ENCODE data around the gene IFNL2. TPM values are rescaled to one million over a fixed set of nuclear protein-coding genes. Genes with fewer than 3 reads are reported as not detected.

IFNL2 gene
- total RNA-seq, 4 donors from 2014 or later = not detected

GRCh38 chr19:39246951-39247669 is 21.1 kb upstream of the IFNL2 start:
- H3K27me3 ChIP-seq = peaks cover 72% of the 10 kb centered on the region
- H3K36me3 ChIP-seq = no peaks in the 10 kb centered on the region
- no CpG with 5 or more reads among the region's 42 CpGs for WGBS, 2 donors (ENCODE audit: low coverage in 1 of 2)
- no peaks in the 10 kb centered on the region for H3K9me3 ChIP-seq
- peak overlapping the region in 1 of 2 donors; percentile 19 for H3K4me3 ChIP-seq
- TF ChIP-seq CTCF (IDR thresholded peaks at IDR 0.05) = no peak
- TF ChIP-seq POLR2A (IDR thresholded peaks at IDR 0.05) = no peak
- TF ChIP-seq EP300 (IDR thresholded peaks at IDR 0.05) = no peak
- TF ChIP-seq POLR2AphosphoS5 (IDR thresholded peaks at IDR 0.05) = no peak
- peaks cover 0 to 15% (median 6%) of the 10 kb centered on the region in 3 donors for H3K4me1 ChIP-seq
- no peak overlapping the region for H3K27ac ChIP-seq
- ATAC-seq = no peak

GRCh38 chr19:39247701-39248664 is 20.2 kb upstream of the IFNL2 start:
- TF ChIP-seq POLR2AphosphoS5 (IDR thresholded peaks at IDR 0.05) = no peak
- no peak for ATAC-seq
- no peaks in the 10 kb centered on the region for H3K36me3 ChIP-seq
- no peak overlapping the region for H3K27ac ChIP-seq
- H3K27me3 ChIP-seq = peaks cover 71% of the 10 kb centered on the region
- peaks cover 0 to 15% (median 6%) of the 10 kb centered on the region in 3 donors for H3K4me1 ChIP-seq
- no peaks in the 10 kb centered on the region for H3K9me3 ChIP-seq
- peak overlapping the region in 1 of 2 donors; percentile 19 for H3K4me3 ChIP-seq
- 20% methylated on average over 1 of the region's 92 CpGs; no CpG with 5 or more reads in 1 of the 2 donors for WGBS, 2 donors (ENCODE audit: low coverage in 1 of 2)

GRCh38 chr19:39248806-39249205 is 19.4 kb upstream of the IFNL2 start, which contains the start of gene IFNL4:
IFNL4 (minus strand) TSS chr19:39248856.
- Histone ChIP-seq H3K4me3 (peak within 1 kb of the TSS in 1 of 2 donors; percentile 19), H3K27ac (no peak within 1 kb of the TSS), H3K9me3 (no peaks in the 10 kb centered on the region), H3K36me3 (no peaks in the 10 kb centered on the region), H3K4me1 (peaks cover 0 to 15% (median 6%) of the 10 kb centered on the region in 3 donors), H3K27me3 (peaks cover 62% of the 10 kb centered on the region)
- ATAC-seq = no peak
- TF ChIP-seq EP300 (IDR thresholded peaks at IDR 0.05) = no peak
- TF ChIP-seq POLR2AphosphoS5 (IDR thresholded peaks at IDR 0.05) = no peak
- TF ChIP-seq POLR2A (IDR thresholded peaks at IDR 0.05) = no peak
- no peak for TF ChIP-seq CTCF (IDR thresholded peaks at IDR 0.05)
- 44% methylated on average over 7 of the region's 13 CpGs; no CpG with 5 or more reads in 1 of the 2 donors for WGBS, 2 donors (ENCODE audit: low coverage in 1 of 2)

GRCh38 chr19:39251081-39251480 is 17.1 kb upstream of the IFNL2 start:
- H3K27me3 ChIP-seq = peaks cover 66% of the 10 kb centered on the region
- TF ChIP-seq POLR2AphosphoS5 (IDR thresholded peaks at IDR 0.05) (no peak), POLR2A (IDR thresholded peaks at IDR 0.05) (no peak), EP300 (IDR thresholded peaks at IDR 0.05) (no peak), CTCF (IDR thresholded peaks at IDR 0.05) (no peak)
- no peak overlapping the region for H3K4me3 ChIP-seq

GRCh38 chr19:39251846-39252245 is 16.4 kb upstream of the IFNL2 start:
- Histone ChIP-seq H3K9me3 (peaks cover 0 to 7% (median 0%) of the 10 kb centered on the region in 3 donors), H3K36me3 (no peaks in the 10 kb centered on the region), H3K4me3 (no peak overlapping the region), H3K27ac (no peak overlapping the region), H3K27me3 (peaks cover 72% of the 10 kb centered on the region), H3K4me1 (peaks cover 0 to 15% (median 6%) of the 10 kb centered on the region in 3 donors)
- TF ChIP-seq EP300 (IDR thresholded peaks at IDR 0.05) = no peak
- TF ChIP-seq POLR2A (IDR thresholded peaks at IDR 0.05) = no peak
- TF ChIP-seq POLR2AphosphoS5 (IDR thresholded peaks at IDR 0.05) = no peak
- 61 to 62% methylated on average over 3 of the region's 3 CpGs for WGBS, 2 donors (ENCODE audit: low coverage in 1 of 2)
- ATAC-seq = no peak

More at GRCh38 chr19:39251081-39251480, 17.1 kb upstream of the IFNL2 start:
- Histone ChIP-seq H3K4me1 (peaks cover 0 to 15% (median 6%) of the 10 kb centered on the region in 3 donors), H3K9me3 (no peaks in the 10 kb centered on the region), H3K27ac (no peak overlapping the region), H3K36me3 (no peaks in the 10 kb centered on the region)
- no peak for ATAC-seq
- WGBS, 2 donors (ENCODE audit: low coverage in 1 of 2) = 33 to 74% methylated on average over 3 of the region's 5 CpGs
